ENCODE data around the gene CACNG7.

Gene CACNG7

DNA sequence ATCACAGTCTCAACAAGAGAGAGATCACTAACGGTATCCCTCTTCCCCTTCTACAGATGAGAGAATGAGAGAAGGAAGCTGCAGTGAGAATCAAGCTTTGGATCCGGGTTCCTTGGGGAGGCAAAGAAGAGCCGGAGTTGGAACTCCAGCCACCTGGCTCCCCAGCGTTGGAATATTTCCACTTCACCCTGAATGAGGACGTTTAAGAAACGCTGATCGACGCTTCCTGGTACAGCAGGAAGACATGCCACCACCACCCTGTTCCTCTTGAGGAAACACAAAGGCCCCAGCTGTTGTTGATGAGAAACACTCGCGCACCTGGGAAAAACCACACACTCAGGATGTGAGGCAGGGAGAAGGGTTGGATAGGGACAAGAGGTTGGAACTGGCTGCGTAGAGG lies 42.4 kb downstream of the CACNG7 start:
- Histone ChIP-seq H4K20me1 (ENCODE audit: insufficient read depth, low read length, poor library complexity, severe bottlenecking) (no peaks in the 10 kb centered on the region), H2AFZ (ENCODE audit: low read length) (no peak overlapping the region), H3F3A (ENCODE audit: low read depth) (no peaks in the 10 kb centered on the region), H3K4me1 (ENCODE audit: insufficient read depth, low read length, poor library complexity, severe bottlenecking) (no peaks in the 10 kb centered on the region), H3K27me3 (ENCODE audit: insufficient read depth, low read length, poor library complexity, severe bottlenecking) (no peaks in the 10 kb centered on the region), H3K9ac (ENCODE audit: low read depth, low read length, poor library complexity, severe bottlenecking) (no peak overlapping the region), H3K9me3 (ENCODE audit: insufficient read depth, low read depth, low read length) (no peaks in the 10 kb centered on the region), H3K4me2 (ENCODE audit: low read depth, low read length, poor library complexity, severe bottlenecking) (no peak overlapping the region), H3K36me3 (ENCODE audit: insufficient read depth, low read length) (no peaks in the 10 kb centered on the region), H3K79me2 (ENCODE audit: insufficient read depth, low read length) (no peaks in the 10 kb centered on the region), H3K9me2 (replicated peaks; ENCODE audit: low read depth, low read length) (no peaks in the 10 kb centered on the region), H3K4me3 (ENCODE audit: low read length, poor library complexity, severe bottlenecking) (no peak overlapping the region)
- no peak for TF ChIP-seq EZH2phosphoT487 (IDR thresholded peaks at IDR 0.05; ENCODE audit: borderline replicate concordance)
- TF ChIP-seq, protein P1, sequence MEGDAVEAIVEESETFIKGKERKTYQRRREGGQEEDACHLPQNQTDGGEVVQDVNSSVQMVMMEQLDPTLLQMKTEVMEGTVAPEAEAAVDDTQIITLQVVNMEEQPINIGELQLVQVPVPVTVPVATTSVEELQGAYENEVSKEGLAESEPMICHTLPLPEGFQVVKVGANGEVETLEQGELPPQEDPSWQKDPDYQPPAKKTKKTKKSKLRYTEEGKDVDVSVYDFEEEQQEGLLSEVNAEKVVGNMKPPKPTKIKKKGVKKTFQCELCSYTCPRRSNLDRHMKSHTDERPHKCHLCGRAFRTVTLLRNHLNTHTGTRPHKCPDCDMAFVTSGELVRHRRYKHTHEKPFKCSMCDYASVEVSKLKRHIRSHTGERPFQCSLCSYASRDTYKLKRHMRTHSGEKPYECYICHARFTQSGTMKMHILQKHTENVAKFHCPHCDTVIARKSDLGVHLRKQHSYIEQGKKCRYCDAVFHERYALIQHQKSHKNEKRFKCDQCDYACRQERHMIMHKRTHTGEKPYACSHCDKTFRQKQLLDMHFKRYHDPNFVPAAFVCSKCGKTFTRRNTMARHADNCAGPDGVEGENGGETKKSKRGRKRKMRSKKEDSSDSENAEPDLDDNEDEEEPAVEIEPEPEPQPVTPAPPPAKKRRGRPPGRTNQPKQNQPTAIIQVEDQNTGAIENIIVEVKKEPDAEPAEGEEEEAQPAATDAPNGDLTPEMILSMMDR (conservative IDR thresholded peaks at IDR 0.05; ENCODE audit: low read length) = no peak

DNA sequence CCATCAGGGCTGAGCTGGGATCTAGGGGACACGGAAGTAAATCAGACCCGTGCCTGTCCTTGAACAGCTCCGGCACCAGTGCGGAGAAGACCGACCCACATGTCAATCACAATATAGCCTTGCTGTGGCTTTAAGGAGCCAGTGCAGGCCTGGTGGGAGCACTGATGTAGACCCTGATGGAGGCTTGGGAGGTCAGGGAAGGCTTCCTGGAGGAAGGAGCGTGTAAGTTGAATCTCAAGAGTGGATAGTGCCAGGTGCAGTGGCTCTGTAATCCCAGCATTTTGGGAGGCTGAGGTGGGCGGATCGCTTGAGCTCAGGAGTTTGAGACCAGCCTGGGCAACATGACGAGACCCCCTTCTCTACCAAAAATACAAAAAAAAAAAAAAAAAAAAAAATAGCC lies 42.9 kb downstream of the CACNG7 start:
- Histone ChIP-seq H3F3A (ENCODE audit: low read depth) (no peaks in the 10 kb centered on the region), H2AFZ (ENCODE audit: low read length) (no peak overlapping the region), H3K27me3 (ENCODE audit: insufficient read depth, low read length, poor library complexity, severe bottlenecking) (no peaks in the 10 kb centered on the region), H3K4me1 (ENCODE audit: insufficient read depth, low read length, poor library complexity, severe bottlenecking) (no peaks in the 10 kb centered on the region), H3K4me2 (ENCODE audit: low read depth, low read length, poor library complexity, severe bottlenecking) (no peak overlapping the region), H3K9me3 (ENCODE audit: insufficient read depth, low read depth, low read length) (no peaks in the 10 kb centered on the region), H3K9me2 (replicated peaks; ENCODE audit: low read depth, low read length) (no peaks in the 10 kb centered on the region), H3K79me2 (ENCODE audit: insufficient read depth, low read length) (no peaks in the 10 kb centered on the region), H4K20me1 (ENCODE audit: insufficient read depth, low read length, poor library complexity, severe bottlenecking) (no peaks in the 10 kb centered on the region), H3K4me3 (ENCODE audit: low read length, poor library complexity, severe bottlenecking) (no peak overlapping the region), H3K36me3 (ENCODE audit: insufficient read depth, low read length) (no peaks in the 10 kb centered on the region), H3K9ac (ENCODE audit: low read depth, low read length, poor library complexity, severe bottlenecking) (no peak overlapping the region)
- TF ChIP-seq EZH2phosphoT487 (IDR thresholded peaks at IDR 0.05; ENCODE audit: borderline replicate concordance) = no peak
- TF ChIP-seq, protein P1 (conservative IDR thresholded peaks at IDR 0.05; ENCODE audit: low read length) = no peak

DNA sequence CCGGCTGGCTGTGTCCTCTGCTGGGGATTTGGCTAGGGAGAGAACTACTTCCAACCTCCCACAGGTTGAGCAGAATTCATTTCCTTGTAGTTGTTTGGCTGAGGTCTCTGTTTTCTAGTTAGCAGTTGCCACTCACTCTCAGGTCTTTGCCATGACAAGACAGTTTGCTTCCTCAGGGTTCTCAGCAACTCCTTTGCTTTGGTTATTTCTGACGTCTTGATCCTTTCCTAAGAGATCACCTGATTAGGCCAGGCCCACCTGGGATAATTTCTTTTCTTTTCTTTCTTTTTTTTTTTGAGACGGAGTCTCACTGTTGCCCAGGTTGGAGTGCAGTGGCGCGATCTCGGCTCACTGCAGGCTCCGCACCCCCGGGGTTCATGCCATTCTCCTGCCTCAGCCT lies 44.3 kb downstream of the CACNG7 start:
- Histone ChIP-seq H4K20me1 (ENCODE audit: insufficient read depth, low read length, poor library complexity, severe bottlenecking) (no peaks in the 10 kb centered on the region), H3K79me2 (ENCODE audit: insufficient read depth, low read length) (no peaks in the 10 kb centered on the region), H3K4me1 (ENCODE audit: insufficient read depth, low read length, poor library complexity, severe bottlenecking) (no peaks in the 10 kb centered on the region), H2AFZ (ENCODE audit: low read length) (no peak overlapping the region), H3F3A (ENCODE audit: low read depth) (no peaks in the 10 kb centered on the region), H3K27me3 (ENCODE audit: insufficient read depth, low read length, poor library complexity, severe bottlenecking) (no peaks in the 10 kb centered on the region), H3K9me3 (ENCODE audit: insufficient read depth, low read depth, low read length) (no peaks in the 10 kb centered on the region), H3K36me3 (ENCODE audit: insufficient read depth, low read length) (no peaks in the 10 kb centered on the region), H3K9ac (ENCODE audit: low read depth, low read length, poor library complexity, severe bottlenecking) (no peak overlapping the region), H3K9me2 (replicated peaks; ENCODE audit: low read depth, low read length) (no peaks in the 10 kb centered on the region), H3K4me2 (ENCODE audit: low read depth, low read length, poor library complexity, severe bottlenecking) (no peak overlapping the region), H3K4me3 (ENCODE audit: low read length, poor library complexity, severe bottlenecking) (no peak overlapping the region)
- TF ChIP-seq, protein P1 (conservative IDR thresholded peaks at IDR 0.05; ENCODE audit: low read length) = no peak
- no peak for TF ChIP-seq EZH2phosphoT487 (IDR thresholded peaks at IDR 0.05; ENCODE audit: borderline replicate concordance)
